ENCODE data around the gene TMEM258. TPM values are rescaled to one million over a fixed set of nuclear protein-coding genes. Genes with fewer than 3 reads are reported as not detected.

The TMEM258 gene
- polyA plus RNA-seq (2013, experiment 1 of 2): 285 TPM
- 285 TPM for polyA plus RNA-seq (2013, experiment 2 of 2)

GRCh38 chr11:61792310-61793082, at the start of gene TMEM258, which contains the start of gene FEN1:
TMEM258 (minus strand) TSS chr11:61792599; CDS start chr11:61792558, 41 bp downstream.
FEN1 (plus strand) TSS chr11:61792911; CDS start chr11:61795362, 2,451 bp downstream.
- H3K18ac ChIP-seq (ENCODE audit: low read length): peak within 1 kb of the TSS; percentile 75
- H3K9ac ChIP-seq (ENCODE audit: low read length): peak within 1 kb of the TSS; percentile 96
- peak within 1 kb of the TSS; percentile 100 for H3K23ac ChIP-seq (ENCODE audit: low read length)
- peaks cover 6% of the 10 kb centered on the region for H3K36me3 ChIP-seq (ENCODE audit: control insufficient read depth, insufficient read depth, low read length)
- H2BK5ac ChIP-seq (ENCODE audit: low read length): peak within 1 kb of the TSS; percentile 100
- no peaks in the 10 kb centered on the region for H3K4me1 ChIP-seq (ENCODE audit: control insufficient read depth, low read depth, low read length)
- no CpG with 5 or more reads among the region's 61 CpGs for WGBS (ENCODE audit: extremely low coverage, insufficient coverage, low lambda C conversion rate)
- no peak within 1 kb of the TSS for H2BK15ac ChIP-seq (replicated peaks; ENCODE audit: low read depth)
- H4K5ac ChIP-seq (ENCODE audit: low read length): peak within 1 kb of the TSS; percentile 99
- H3K79me2 ChIP-seq (ENCODE audit: control insufficient read depth, insufficient read depth, low read length): peaks cover 44% of the 10 kb centered on the region
- H3K27me3 ChIP-seq (ENCODE audit: insufficient read depth, low read length, poor library complexity): no peaks in the 10 kb centered on the region
- peak within 1 kb of the TSS; percentile 93 for H3K4me3 ChIP-seq (ENCODE audit: low read length)
- peak within 1 kb of the TSS; percentile 100 for H3K56ac ChIP-seq (ENCODE audit: low read length)
- peak within 1 kb of the TSS; percentile 69 for H2BK120ac ChIP-seq (ENCODE audit: low read depth, low read length)
- DNase-seq: peak; percentile 98
- H2AK5ac ChIP-seq (ENCODE audit: low read length): peak within 1 kb of the TSS; percentile 43
- H3K79me1 ChIP-seq (ENCODE audit: low read length): peaks cover 19% of the 10 kb centered on the region
- H3K27ac ChIP-seq (ENCODE audit: low read depth, low read length): peak within 1 kb of the TSS; percentile 87
- H3K4ac ChIP-seq (ENCODE audit: low read depth, low read length): peak within 1 kb of the TSS; percentile 94
- peak within 1 kb of the TSS; percentile 88 for H3K4me2 ChIP-seq (ENCODE audit: low read length)
- H4K8ac ChIP-seq (ENCODE audit: low read depth, low read length): no peak within 1 kb of the TSS

- Histone ChIP-seq H4K8ac (ENCODE audit: low read depth, low read length) (no peak overlapping the region), H3K23ac (ENCODE audit: low read length) (no peak overlapping the region), H2BK120ac (ENCODE audit: low read depth, low read length) (no peak overlapping the region), H3K4me3 (ENCODE audit: low read length) (no peak overlapping the region), H3K4me1 (ENCODE audit: control insufficient read depth, low read depth, low read length) (no peaks in the 10 kb centered on the region), H3K18ac (ENCODE audit: low read length) (no peak overlapping the region), H3K36me3 (ENCODE audit: control insufficient read depth, insufficient read depth, low read length) (peaks cover 31% of the 10 kb centered on the region), H4K5ac (ENCODE audit: low read length) (no peak overlapping the region), H3K4me2 (ENCODE audit: low read length) (no peak overlapping the region), H2BK5ac (ENCODE audit: low read length) (no peak overlapping the region), H3K79me2 (ENCODE audit: control insufficient read depth, insufficient read depth, low read length) (peaks cover 6% of the 10 kb centered on the region), H2AK5ac (ENCODE audit: low read length) (no peak overlapping the region), H3K79me1 (ENCODE audit: low read length) (peaks cover 20% of the 10 kb centered on the region), H3K4ac (ENCODE audit: low read depth, low read length) (no peak overlapping the region), H3K9ac (ENCODE audit: low read length) (no peak overlapping the region), H2BK15ac (replicated peaks; ENCODE audit: low read depth) (no peak overlapping the region), H3K56ac (ENCODE audit: low read length) (no peak overlapping the region), H3K27ac (ENCODE audit: low read depth, low read length) (no peak overlapping the region), H3K27me3 (ENCODE audit: insufficient read depth, low read length, poor library complexity) (no peaks in the 10 kb centered on the region)
- no peak for DNase-seq
- no CpG with 5 or more reads among the region's 12 CpGs for WGBS (ENCODE audit: extremely low coverage, insufficient coverage, low lambda C conversion rate)
Measured at GRCh38 chr11:61841636-61842527, 49.5 kb upstream of the TMEM258 start.

- H2AK5ac ChIP-seq (ENCODE audit: low read length): no peak overlapping the region
- H3K4me1 ChIP-seq (ENCODE audit: control insufficient read depth, low read depth, low read length): no peaks in the 10 kb centered on the region
- H2BK120ac ChIP-seq (ENCODE audit: low read depth, low read length): no peak overlapping the region
- H3K79me1 ChIP-seq (ENCODE audit: low read length): peaks cover 20% of the 10 kb centered on the region
- no peak overlapping the region for H3K18ac ChIP-seq (ENCODE audit: low read length)
- H3K23ac ChIP-seq (ENCODE audit: low read length): no peak overlapping the region
- H3K4me3 ChIP-seq (ENCODE audit: low read length): no peak overlapping the region
- H4K5ac ChIP-seq (ENCODE audit: low read length): no peak overlapping the region
- no peak overlapping the region for H3K9ac ChIP-seq (ENCODE audit: low read length)
- no peaks in the 10 kb centered on the region for H3K27me3 ChIP-seq (ENCODE audit: insufficient read depth, low read length, poor library complexity)
- H3K56ac ChIP-seq (ENCODE audit: low read length): no peak overlapping the region
- H3K4me2 ChIP-seq (ENCODE audit: low read length): no peak overlapping the region
- no peak overlapping the region for H3K4ac ChIP-seq (ENCODE audit: low read depth, low read length)
- DNase-seq: no peak
- no peak overlapping the region for H2BK5ac ChIP-seq (ENCODE audit: low read length)
- H2BK15ac ChIP-seq (replicated peaks; ENCODE audit: low read depth): no peak overlapping the region
- peaks cover 17% of the 10 kb centered on the region for H3K79me2 ChIP-seq (ENCODE audit: control insufficient read depth, insufficient read depth, low read length)
- H3K36me3 ChIP-seq (ENCODE audit: control insufficient read depth, insufficient read depth, low read length): peaks cover 26% of the 10 kb centered on the region
- WGBS (ENCODE audit: extremely low coverage, insufficient coverage, low lambda C conversion rate): no CpG with 5 or more reads among the region's 7 CpGs
- no peak overlapping the region for H3K27ac ChIP-seq (ENCODE audit: low read depth, low read length)
- no peak overlapping the region for H4K8ac ChIP-seq (ENCODE audit: low read depth, low read length)
Measured at GRCh38 chr11:61840371-61840770, 48.0 kb upstream of the TMEM258 start.

GRCh38 chr11:61839742-61840141, 47.3 kb upstream of the TMEM258 start:
- no peak overlapping the region for H3K4me2 ChIP-seq (ENCODE audit: low read length)
- H4K5ac ChIP-seq (ENCODE audit: low read length): no peak overlapping the region
- no peaks in the 10 kb centered on the region for H3K27me3 ChIP-seq (ENCODE audit: insufficient read depth, low read length, poor library complexity)
- H4K8ac ChIP-seq (ENCODE audit: low read depth, low read length): no peak overlapping the region
- H3K79me1 ChIP-seq (ENCODE audit: low read length): peaks cover 17% of the 10 kb centered on the region
- no peak overlapping the region for H3K18ac ChIP-seq (ENCODE audit: low read length)
- no peak overlapping the region for H3K27ac ChIP-seq (ENCODE audit: low read depth, low read length)
- no peak for DNase-seq
- H3K9ac ChIP-seq (ENCODE audit: low read length): no peak overlapping the region
- H2AK5ac ChIP-seq (ENCODE audit: low read length): no peak overlapping the region
- H2BK120ac ChIP-seq (ENCODE audit: low read depth, low read length): no peak overlapping the region
- no peak overlapping the region for H3K4ac ChIP-seq (ENCODE audit: low read depth, low read length)
- H3K79me2 ChIP-seq (ENCODE audit: control insufficient read depth, insufficient read depth, low read length): peaks cover 21% of the 10 kb centered on the region
- H3K56ac ChIP-seq (ENCODE audit: low read length): no peak overlapping the region
- H2BK5ac ChIP-seq (ENCODE audit: low read length): no peak overlapping the region
- peaks cover 23% of the 10 kb centered on the region for H3K36me3 ChIP-seq (ENCODE audit: control insufficient read depth, insufficient read depth, low read length)
- H3K4me3 ChIP-seq (ENCODE audit: low read length): no peak overlapping the region
- H3K23ac ChIP-seq (ENCODE audit: low read length): no peak overlapping the region
- no CpG with 5 or more reads among the region's 2 CpGs for WGBS (ENCODE audit: extremely low coverage, insufficient coverage, low lambda C conversion rate)
- H2BK15ac ChIP-seq (replicated peaks; ENCODE audit: low read depth): no peak overlapping the region
- no peaks in the 10 kb centered on the region for H3K4me1 ChIP-seq (ENCODE audit: control insufficient read depth, low read depth, low read length)

- H3K79me1 ChIP-seq (ENCODE audit: low read length): peaks cover 19% of the 10 kb centered on the region
- no peak overlapping the region for H3K4ac ChIP-seq (ENCODE audit: low read depth, low read length)
- no peak for DNase-seq
- H3K9ac ChIP-seq (ENCODE audit: low read length): no peak overlapping the region
- no peaks in the 10 kb centered on the region for H3K27me3 ChIP-seq (ENCODE audit: insufficient read depth, low read length, poor library complexity)
- no peak overlapping the region for H2AK5ac ChIP-seq (ENCODE audit: low read length)
- no peak overlapping the region for H3K27ac ChIP-seq (ENCODE audit: low read depth, low read length)
- no peak overlapping the region for H2BK5ac ChIP-seq (ENCODE audit: low read length)
- H4K5ac ChIP-seq (ENCODE audit: low read length): no peak overlapping the region
- H2BK120ac ChIP-seq (ENCODE audit: low read depth, low read length): no peak overlapping the region
- no peak overlapping the region for H3K56ac ChIP-seq (ENCODE audit: low read length)
- H4K8ac ChIP-seq (ENCODE audit: low read depth, low read length): no peak overlapping the region
- no peak overlapping the region for H3K18ac ChIP-seq (ENCODE audit: low read length)
- H3K4me3 ChIP-seq (ENCODE audit: low read length): no peak overlapping the region
- peaks cover 23% of the 10 kb centered on the region for H3K36me3 ChIP-seq (ENCODE audit: control insufficient read depth, insufficient read depth, low read length)
- H3K4me2 ChIP-seq (ENCODE audit: low read length): no peak overlapping the region
- WGBS (ENCODE audit: extremely low coverage, insufficient coverage, low lambda C conversion rate): no CpG with 5 or more reads among the region's 10 CpGs
- no peak overlapping the region for H2BK15ac ChIP-seq (replicated peaks; ENCODE audit: low read depth)
- no peak overlapping the region for H3K23ac ChIP-seq (ENCODE audit: low read length)
- H3K79me2 ChIP-seq (ENCODE audit: control insufficient read depth, insufficient read depth, low read length): peaks cover 27% of the 10 kb centered on the region
- H3K4me1 ChIP-seq (ENCODE audit: control insufficient read depth, low read depth, low read length): peaks cover 7% of the 10 kb centered on the region
Measured at GRCh38 chr11:61838921-61839320, 46.5 kb upstream of the TMEM258 start.
